ENCODE data around the gene PPP5C. TPM values are rescaled to one million over a fixed set of nuclear protein-coding genes. Genes with fewer than 3 reads are reported as not detected.
"Not testable (repeated sequence)": the region's sequence is repeated elsewhere in the genome, so short reads cannot be mapped to it uniquely, and the experiment has no call there.

The PPP5C gene
- total and polyA plus RNA-seq, 2 donors, result 32.7 to 44.1 TPM

GRCh38 chr19:46391296-46392251, 44.7 kb downstream of the PPP5C start:
- Histone ChIP-seq H3K4me3 (ENCODE audit: low read length in 2 of 2) (no peak overlapping the region), H3K9me3 (ENCODE audit: control insufficient read depth in 2 of 2, insufficient read depth in 1 of 2, low read length in 1 of 2) (no peaks in the 10 kb centered on the region), H3K27me3 (ENCODE audit: control insufficient read depth in 2 of 2, insufficient read depth in 1 of 2, low read length in 1 of 2) (no peaks in the 10 kb centered on the region), H3K27ac (ENCODE audit: low read depth in 1 of 2, low read length in 1 of 2) (peak overlapping the region in 1 of 2 donors; percentile 34), H3K36me3 (ENCODE audit: control insufficient read depth in 2 of 2, insufficient read depth in 2 of 2, low read length in 1 of 2) (peaks cover 56% of the 10 kb centered on the region in 2 donors), H3K4me1 (ENCODE audit: control insufficient read depth in 2 of 2, insufficient read depth in 2 of 2, low read length in 2 of 2) (peaks cover 0 to 3% of the 10 kb centered on the region in 2 donors)
- 93% methylated on average over 33 of the region's 33 CpGs for WGBS
- no peak for DNase-seq (ENCODE audit: low read depth in 6 of 9, low spot score in 9 of 9)

GRCh38 chr19:46392252-46392801, 45.4 kb downstream of the PPP5C start:
- H3K27ac ChIP-seq (ENCODE audit: low read depth in 1 of 2, low read length in 1 of 2), result peak overlapping the region in 1 of 2 donors; percentile 40

DNA sequence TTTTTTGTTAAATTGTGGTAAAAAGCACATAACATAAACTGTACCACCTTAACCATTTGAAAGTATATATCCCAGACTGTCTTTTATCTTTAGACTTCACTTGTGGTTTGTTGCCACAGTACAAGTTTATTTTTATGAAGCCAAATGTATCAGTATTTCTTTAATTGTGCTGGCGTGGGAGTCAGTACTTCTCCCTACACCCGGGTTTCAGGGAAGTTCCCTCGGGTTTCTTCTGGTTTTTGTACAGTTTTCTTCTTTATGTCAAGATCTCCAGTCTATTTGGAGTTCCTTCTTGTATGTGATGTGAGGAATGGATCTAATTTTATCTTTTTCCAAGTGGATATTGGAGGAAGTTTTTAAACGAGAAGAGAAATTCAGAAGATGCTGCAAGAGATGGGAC, 46.0 kb downstream of the PPP5C start:
- Histone ChIP-seq H3K27ac (ENCODE audit: low read depth in 1 of 2, low read length in 1 of 2) (no peak overlapping the region), H3K27me3 (ENCODE audit: control insufficient read depth in 2 of 2, insufficient read depth in 1 of 2, low read length in 1 of 2) (peaks cover 0 to 5% of the 10 kb centered on the region in 2 donors), H3K4me1 (ENCODE audit: control insufficient read depth in 2 of 2, insufficient read depth in 2 of 2, low read length in 2 of 2) (peaks cover 0 to 3% of the 10 kb centered on the region in 2 donors), H3K4me3 (ENCODE audit: low read length in 2 of 2) (no peak overlapping the region), H3K9me3 (ENCODE audit: control insufficient read depth in 2 of 2, insufficient read depth in 1 of 2, low read length in 1 of 2) (no peaks in the 10 kb centered on the region), H3K36me3 (ENCODE audit: control insufficient read depth in 2 of 2, insufficient read depth in 2 of 2, low read length in 1 of 2) (peaks cover 45 to 46% of the 10 kb centered on the region in 2 donors)
- no peak for DNase-seq (ENCODE audit: low read depth in 6 of 9, low spot score in 9 of 9)
- WGBS, result 53% methylated on average over 4 of the region's 4 CpGs

More at GRCh38 chr19:46392252-46392801, 45.4 kb downstream of the PPP5C start:
- peaks cover 0 to 3% of the 10 kb centered on the region in 2 donors for H3K4me1 ChIP-seq (ENCODE audit: control insufficient read depth in 2 of 2, insufficient read depth in 2 of 2, low read length in 2 of 2)
- DNase-seq (ENCODE audit: low read depth in 6 of 9, low spot score in 9 of 9), result no peak
- H3K36me3 ChIP-seq (ENCODE audit: control insufficient read depth in 2 of 2, insufficient read depth in 2 of 2, low read length in 1 of 2), result peaks cover 50 to 51% of the 10 kb centered on the region in 2 donors
- no peak overlapping the region for H3K4me3 ChIP-seq (ENCODE audit: low read length in 2 of 2)
- H3K9me3 ChIP-seq (ENCODE audit: control insufficient read depth in 2 of 2, insufficient read depth in 1 of 2, low read length in 1 of 2), result no peaks in the 10 kb centered on the region
- H3K27me3 ChIP-seq (ENCODE audit: control insufficient read depth in 2 of 2, insufficient read depth in 1 of 2, low read length in 1 of 2), result peaks cover 0 to 1% of the 10 kb centered on the region in 2 donors
- 85% methylated on average over 21 of the region's 21 CpGs for WGBS

DNA sequence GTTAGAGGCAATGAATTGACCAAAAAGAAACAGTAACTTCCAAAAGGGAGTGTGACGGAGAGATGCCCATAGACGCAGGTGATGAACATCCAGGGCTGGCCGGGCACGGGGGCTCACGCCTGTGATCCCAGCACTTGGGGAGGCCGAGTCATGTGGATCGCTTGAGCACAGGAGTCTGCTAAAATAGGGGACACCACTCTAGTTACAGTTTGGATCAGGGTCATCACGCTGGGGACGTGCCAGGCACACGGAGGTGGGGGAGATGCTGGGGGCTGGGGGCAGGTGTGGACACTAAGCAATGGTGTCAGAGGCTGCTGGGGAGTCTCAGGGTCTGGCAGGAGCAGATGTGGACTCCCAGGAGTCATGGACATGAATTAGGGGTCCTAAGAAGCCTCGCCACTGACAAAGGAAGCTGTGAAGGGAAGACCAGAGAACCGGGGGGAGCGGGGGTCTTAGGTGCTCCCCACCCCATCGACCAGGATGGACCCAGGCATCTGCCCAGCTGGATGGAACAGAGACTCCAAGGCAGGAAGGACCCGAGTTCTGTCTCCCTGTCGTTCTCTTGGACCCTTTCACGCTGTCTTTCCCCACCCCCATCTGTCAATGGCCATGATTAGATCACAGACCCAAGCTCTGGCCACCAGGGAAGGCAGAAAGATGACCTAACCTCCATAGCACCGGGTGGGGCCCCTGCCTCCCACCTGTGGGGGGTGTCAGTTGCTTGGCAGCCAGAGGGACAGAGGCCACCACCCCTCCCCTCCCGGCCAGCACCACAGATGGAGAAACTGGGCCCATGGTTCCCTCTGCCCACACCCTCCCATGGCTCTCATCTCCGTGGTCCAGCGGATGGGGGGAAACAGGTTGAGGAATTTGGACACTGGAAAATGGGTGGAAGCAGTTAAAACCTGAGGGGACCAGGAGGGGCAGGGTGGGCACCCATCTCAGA, 46.8 kb downstream of the PPP5C start:
- H3K36me3 ChIP-seq (ENCODE audit: control insufficient read depth in 2 of 2, insufficient read depth in 2 of 2, low read length in 1 of 2), result peaks cover 37 to 40% of the 10 kb centered on the region in 2 donors
- no peak overlapping the region for H3K4me3 ChIP-seq (ENCODE audit: low read length in 2 of 2)
- H3K27me3 ChIP-seq (ENCODE audit: control insufficient read depth in 2 of 2, insufficient read depth in 1 of 2, low read length in 1 of 2), result peaks cover 0 to 5% of the 10 kb centered on the region in 2 donors
- WGBS, result 87% methylated on average over 21 of the region's 21 CpGs
- DNase-seq (ENCODE audit: low read depth in 6 of 9, low spot score in 9 of 9), result no peak
- H3K9me3 ChIP-seq (ENCODE audit: control insufficient read depth in 2 of 2, insufficient read depth in 1 of 2, low read length in 1 of 2), result no peaks in the 10 kb centered on the region
- no peak overlapping the region for H3K27ac ChIP-seq (ENCODE audit: low read depth in 1 of 2, low read length in 1 of 2)
- H3K4me1 ChIP-seq (ENCODE audit: control insufficient read depth in 2 of 2, insufficient read depth in 2 of 2, low read length in 2 of 2), result peaks cover 0 to 3% of the 10 kb centered on the region in 2 donors

- DNase-seq (ENCODE audit: low read depth in 6 of 9, low spot score in 9 of 9), result no peak
- peaks cover 0 to 8% of the 10 kb centered on the region in 2 donors for H3K27me3 ChIP-seq (ENCODE audit: control insufficient read depth in 2 of 2, insufficient read depth in 1 of 2, low read length in 1 of 2)
- H3K36me3 ChIP-seq (ENCODE audit: control insufficient read depth in 2 of 2, insufficient read depth in 2 of 2, low read length in 1 of 2), result peaks cover 31 to 34% of the 10 kb centered on the region in 2 donors
- no peak overlapping the region for H3K4me3 ChIP-seq (ENCODE audit: low read length in 2 of 2)
- H3K27ac ChIP-seq (ENCODE audit: low read depth in 1 of 2, low read length in 1 of 2), result no peak overlapping the region
- H3K9me3 ChIP-seq (ENCODE audit: control insufficient read depth in 2 of 2, insufficient read depth in 1 of 2, low read length in 1 of 2), result no peaks in the 10 kb centered on the region
- peaks cover 0 to 3% of the 10 kb centered on the region in 2 donors for H3K4me1 ChIP-seq (ENCODE audit: control insufficient read depth in 2 of 2, insufficient read depth in 2 of 2, low read length in 2 of 2)
- WGBS, result 99% methylated on average over 5 of the region's 5 CpGs
Observed at GRCh38 chr19:46394402-46394797, 47.5 kb downstream of the PPP5C start.

DNA sequence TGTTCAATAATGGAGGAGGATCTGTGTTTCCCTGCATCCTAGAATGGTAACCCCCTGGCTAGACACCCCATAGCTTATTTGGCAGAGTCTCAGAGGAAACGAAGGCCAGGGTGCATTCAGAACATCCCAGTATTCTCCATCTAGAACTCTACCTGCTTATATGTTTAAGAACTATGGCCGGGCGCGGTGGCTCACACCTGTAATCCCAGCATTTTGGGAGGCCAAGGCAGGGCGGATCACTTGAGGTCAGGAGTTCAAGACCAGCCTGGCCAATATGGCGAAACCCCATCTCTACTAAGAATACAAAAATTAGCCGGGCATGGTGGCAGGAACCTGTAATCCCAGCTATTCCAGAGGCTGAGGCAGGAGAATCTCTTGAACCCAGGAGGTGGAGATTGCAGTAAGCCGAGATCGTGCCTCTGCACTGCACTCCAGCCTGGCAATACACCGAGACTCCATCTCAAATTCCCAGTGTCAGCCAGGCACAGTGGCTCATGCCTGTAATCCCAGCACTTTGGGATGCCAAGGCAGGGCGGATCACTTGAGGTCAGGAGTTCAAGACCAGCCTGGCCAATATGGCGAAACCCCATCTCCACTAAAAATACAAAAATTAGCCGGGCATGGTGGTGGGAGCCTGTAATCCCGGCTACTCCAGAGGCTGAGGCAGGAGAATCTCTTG, 51.1 kb downstream of the PPP5C start:
- not testable (repeated sequence) for DNase-seq (ENCODE audit: low read depth in 6 of 9, low spot score in 9 of 9); H3K27ac ChIP-seq (ENCODE audit: low read depth in 1 of 2, low read length in 1 of 2); H3K4me1 ChIP-seq (ENCODE audit: control insufficient read depth in 2 of 2, insufficient read depth in 2 of 2, low read length in 2 of 2); H3K9me3 ChIP-seq (ENCODE audit: control insufficient read depth in 2 of 2, insufficient read depth in 1 of 2, low read length in 1 of 2); H3K4me3 ChIP-seq (ENCODE audit: low read length in 2 of 2); H3K36me3 ChIP-seq (ENCODE audit: control insufficient read depth in 2 of 2, insufficient read depth in 2 of 2, low read length in 1 of 2)
- 97% methylated on average over 14 of the region's 14 CpGs for WGBS
- peaks cover 0 to 34% of the 10 kb centered on the region in 2 donors for H3K27me3 ChIP-seq (ENCODE audit: control insufficient read depth in 2 of 2, insufficient read depth in 1 of 2, low read length in 1 of 2)

DNA sequence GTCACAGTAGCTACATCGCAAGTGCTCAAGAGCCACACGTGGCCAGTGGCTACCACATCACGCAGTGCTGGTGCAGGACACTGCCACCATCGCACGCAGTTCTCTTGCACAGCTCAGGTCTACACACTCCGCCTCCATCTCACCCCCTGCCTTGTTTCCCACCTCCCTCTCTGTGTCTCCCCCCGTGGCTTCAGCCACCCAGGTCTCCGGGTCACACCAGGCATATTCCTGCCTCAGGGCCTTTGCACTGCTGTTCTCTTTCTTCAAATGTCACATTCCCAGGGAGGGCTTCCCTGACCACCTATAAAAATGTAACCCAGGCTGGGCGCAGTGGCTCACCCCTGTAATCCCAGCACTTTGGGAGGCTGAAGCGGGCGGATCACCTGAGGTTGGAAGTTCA, 55.8 kb downstream of the PPP5C start:
- DNase-seq (ENCODE audit: low read depth in 6 of 9, low spot score in 9 of 9), result no peak
- Histone ChIP-seq H3K27me3 (ENCODE audit: control insufficient read depth in 2 of 2, insufficient read depth in 1 of 2, low read length in 1 of 2) (peaks cover 23 to 77% of the 10 kb centered on the region in 2 donors), H3K9me3 (ENCODE audit: control insufficient read depth in 2 of 2, insufficient read depth in 1 of 2, low read length in 1 of 2) (peaks cover 0 to 5% of the 10 kb centered on the region in 2 donors)

DNA sequence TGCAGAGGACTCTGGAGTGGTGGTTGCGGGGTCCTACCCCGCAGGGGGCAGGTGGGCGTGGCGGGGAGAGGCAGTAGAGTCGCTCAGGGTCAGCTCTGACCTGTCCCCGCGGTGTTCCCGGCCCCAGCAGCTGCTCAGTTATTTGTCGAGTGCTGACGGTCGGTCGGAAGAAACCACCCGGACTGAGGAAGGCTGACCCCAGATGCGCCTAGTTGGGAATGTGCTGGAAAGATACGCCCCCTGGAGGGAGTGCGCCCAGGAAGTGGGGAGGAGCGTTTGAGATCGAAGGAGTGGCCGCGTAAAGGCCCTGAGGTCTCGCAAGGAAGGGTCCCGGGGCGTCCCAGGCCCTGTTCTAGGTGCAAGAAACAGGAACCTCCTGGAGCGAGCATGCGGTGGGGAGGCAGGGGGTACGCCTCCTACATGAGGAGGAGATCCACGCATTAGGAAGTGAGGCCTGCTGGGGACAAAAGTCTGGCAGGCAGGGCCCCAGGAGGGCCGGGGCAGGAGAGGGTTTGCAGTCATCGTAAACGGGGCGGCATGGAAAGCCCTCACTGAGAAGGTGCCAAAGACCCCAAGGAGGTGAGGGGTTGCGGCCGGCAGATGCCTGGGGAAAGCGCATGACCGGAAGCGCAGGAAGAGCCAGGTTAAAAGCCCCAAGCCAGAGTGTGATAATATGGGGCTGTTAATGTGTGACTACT, 57.3 kb downstream of the PPP5C start:
- Histone ChIP-seq H3K4me1 (ENCODE audit: control insufficient read depth in 2 of 2, insufficient read depth in 2 of 2, low read length in 2 of 2) (peaks cover 0 to 10% of the 10 kb centered on the region in 2 donors), H3K27me3 (ENCODE audit: control insufficient read depth in 2 of 2, insufficient read depth in 1 of 2, low read length in 1 of 2) (peaks cover 25 to 87% of the 10 kb centered on the region in 2 donors), H3K9me3 (ENCODE audit: control insufficient read depth in 2 of 2, insufficient read depth in 1 of 2, low read length in 1 of 2) (peaks cover 0 to 5% of the 10 kb centered on the region in 2 donors), H3K27ac (ENCODE audit: low read depth in 1 of 2, low read length in 1 of 2) (peak overlapping the region in 1 of 2 donors; percentile 42), H3K4me3 (ENCODE audit: low read length in 2 of 2) (peak overlapping the region in 1 of 2 donors; percentile 18), H3K36me3 (ENCODE audit: control insufficient read depth in 2 of 2, insufficient read depth in 2 of 2, low read length in 1 of 2) (no peaks in the 10 kb centered on the region)
- no peak for DNase-seq (ENCODE audit: low read depth in 6 of 9, low spot score in 9 of 9)
- 5% methylated on average over 36 of the region's 36 CpGs for WGBS

More for the DNA sequence above, 55.8 kb downstream of the PPP5C start:
- 90% methylated on average over 11 of the region's 11 CpGs for WGBS
- Histone ChIP-seq H3K4me3 (ENCODE audit: low read length in 2 of 2) (no peak overlapping the region), H3K4me1 (ENCODE audit: control insufficient read depth in 2 of 2, insufficient read depth in 2 of 2, low read length in 2 of 2) (peaks cover 0 to 10% of the 10 kb centered on the region in 2 donors), H3K36me3 (ENCODE audit: control insufficient read depth in 2 of 2, insufficient read depth in 2 of 2, low read length in 1 of 2) (no peaks in the 10 kb centered on the region), H3K27ac (ENCODE audit: low read depth in 1 of 2, low read length in 1 of 2) (no peak overlapping the region)

Measured in thymus (tissue), 11 donors.